ENCODE results near the gene WWC2.

- TF ChIP-seq POLR2A (IDR thresholded peaks at IDR 0.05; ENCODE audit: extremely low read depth, insufficient read length) (no peak), CTCF (IDR thresholded peaks at IDR 0.05; ENCODE audit: low read depth, low read length) (no peak), MAX (IDR thresholded peaks at IDR 0.05; ENCODE audit: low read depth, low read length) (no peak), MYC (IDR thresholded peaks at IDR 0.05; ENCODE audit: low read depth, low read length) (no peak)
Observed at GRCh38 chr4:183139972-183140570, 41.0 kb downstream of the WWC2 start.

Data from NB4 (cell line).